Fibroblast of lung (primary cell): ENCODE measurements around the gene LRRC15. TPM values are rescaled to one million over a fixed set of nuclear protein-coding genes. Genes with fewer than 3 reads are reported as not detected.

Experiments used
- DNase-seq, 2 donors: peaks; one replicate each; pipeline versions ENCODE4 v3.0.0 to v3.0.0-alpha.2; 2010; ENCODE audit warnings: low read depth in 2 of 2
- H2AFZ ChIP-seq: 2 replicates; pipeline ENCODE4 v1.5.1; 2012; ENCODE audit warnings: low read length, control low read depth, inconsistent platforms
- H3K27ac ChIP-seq: 2 replicates; pipeline ENCODE4 v1.5.1; 2011; ENCODE audit warnings: low read length, control low read depth; ENCODE audit not compliant: insufficient read depth
- H3K27me3 ChIP-seq: 2 replicates; pipeline ENCODE4 v1.5.1; 2011; ENCODE audit warnings: mild to moderate bottlenecking, low read length; ENCODE audit not compliant: control insufficient read depth, insufficient read depth
- H3K36me3 ChIP-seq: 2 replicates; pipeline ENCODE4 v1.5.1; 2011; ENCODE audit warnings: low read length; ENCODE audit not compliant: control insufficient read depth, insufficient read depth
- H3K4me1 ChIP-seq: 2 replicates; pipeline ENCODE4 v1.5.1; 2011; ENCODE audit warnings: low read length; ENCODE audit not compliant: control insufficient read depth, insufficient read depth; ENCODE audit errors: extremely low read depth
- H3K4me2 ChIP-seq: 2 replicates; pipeline ENCODE4 v1.5.1; 2011; ENCODE audit warnings: low read length, control low read depth; ENCODE audit not compliant: insufficient read depth; ENCODE audit errors: extremely low read depth
- H3K4me3 ChIP-seq, 4 experiments: fragments of 200-600 bp in 1 of 4; sonication (generic) in 1 of 4; replicated peaks in 1 of 4; 2 replicates each; pipeline ENCODE4 v1.5.1; 2011 to 2016; ENCODE audit warnings: low read length in 4 of 4, low read depth in 3 of 4, mild to moderate bottlenecking in 3 of 4, control low read depth in 2 of 4, inconsistent platforms in 1 of 4, mixed read lengths in 1 of 4; ENCODE audit not compliant: insufficient read depth in 1 of 4; ENCODE audit errors: control extremely low read depth in 1 of 4
- H3K79me2 ChIP-seq: 2 replicates; pipeline ENCODE4 v1.5.1; 2012; ENCODE audit warnings: mild to moderate bottlenecking, low read length, inconsistent platforms; ENCODE audit not compliant: control insufficient read depth, insufficient read depth
- H3K9ac ChIP-seq: 2 replicates; pipeline ENCODE4 v1.5.1; 2011; ENCODE audit warnings: mild to moderate bottlenecking, low read length, control low read depth; ENCODE audit not compliant: insufficient read depth
- H3K9me3 ChIP-seq: 2 replicates; pipeline ENCODE4 v1.5.1; 2012; ENCODE audit warnings: low read depth, low read length; ENCODE audit not compliant: control insufficient read depth, insufficient read depth
- H4K20me1 ChIP-seq: 2 replicates; pipeline ENCODE4 v1.5.1; 2011; ENCODE audit warnings: low read length; ENCODE audit not compliant: control insufficient read depth, insufficient read depth; ENCODE audit errors: extremely low read depth
- CTCF ChIP-seq, 2 donors: IDR thresholded peaks in 1 of 2; conservative IDR thresholded peaks in 1 of 2; 1 replicate in 1 of 2; 2 replicates in 1 of 2; pipeline ENCODE4 v1.5.1; 2011 to 2012; ENCODE audit warnings: low read length in 2 of 2, control low read depth in 1 of 2, inconsistent platforms in 1 of 2, low read depth in 1 of 2, mild to moderate bottlenecking in 1 of 2
- EZH2 ChIP-seq: IDR thresholded peaks from 2 replicates; pipeline ENCODE4 v1.5.1; 2012; ENCODE audit warnings: low read length, control low read depth, mild to moderate bottlenecking; ENCODE audit errors: missing control alignments
- polyA plus RNA-seq, 2 donors: library from polyadenylated mRNA; depleted of rRNA in 1 of 2; stranded (reverse) in 1 of 2; unstranded in 1 of 2; fragments of >200 nt; gene quantifications; 2 replicates each; pipeline ENCODE4 v1.2.1, GENCODE V29; 2011 to 2012; ENCODE audit warnings: missing spikeins in 1 of 2
- total RNA-seq: library from RNA; depleted of rRNA; stranded (reverse); fragments of >200 nt; gene quantifications from 2 replicates; pipeline ENCODE4 v1.2.1, GENCODE V29; 2014

The LRRC15 gene
- total and polyA plus RNA-seq, 2 donors (not counting 1 experiment from before 2014, with no cell fraction given) = 0.58 to 2.3 TPM

DNA sequence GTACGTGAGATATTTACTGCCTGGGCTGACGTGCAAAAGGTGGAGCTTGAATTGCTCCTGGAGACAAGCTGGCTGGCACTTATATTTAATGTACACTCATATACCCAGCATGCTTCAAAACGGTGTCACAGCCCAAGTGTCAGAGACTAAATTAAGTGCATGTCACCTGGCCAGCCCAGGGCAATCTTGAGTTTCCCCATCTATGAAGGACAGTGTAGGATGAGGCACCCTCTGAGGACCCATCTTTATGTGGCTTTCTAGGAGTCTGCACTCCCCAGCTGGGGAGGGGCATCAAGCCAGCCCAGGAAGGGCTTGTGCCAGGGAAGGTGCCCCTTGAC is 5.3 kb downstream of the LRRC15 start:
- peak overlapping the region; percentile 70 for H3K4me2 ChIP-seq
- DNase-seq = no peak

DNA sequence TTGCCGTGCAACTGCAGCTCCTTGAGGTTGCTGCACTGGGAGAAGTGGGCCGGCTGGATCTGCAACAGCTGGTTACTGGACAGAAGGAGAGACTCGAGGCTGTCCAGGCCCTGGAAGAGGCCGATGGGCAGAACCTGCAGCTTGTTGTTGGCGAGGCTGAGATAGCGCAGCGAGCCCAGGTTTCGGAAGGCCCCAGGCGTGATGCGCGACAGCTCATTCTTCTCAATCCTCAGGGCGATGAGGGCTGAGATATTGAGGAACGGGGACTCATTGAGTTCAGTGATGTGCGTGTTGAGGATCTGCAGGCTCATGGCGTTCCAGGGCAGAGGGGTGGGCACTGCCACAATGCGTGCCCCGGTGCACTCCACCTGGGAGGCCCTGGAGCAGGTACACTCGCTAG is 9.0 kb downstream of the LRRC15 start:
- Histone ChIP-seq H3K27ac (no peak overlapping the region), H3K27me3 (peaks cover 4% of the 10 kb centered on the region), H4K20me1 (no peaks in the 10 kb centered on the region), H3K4me3 (no peak overlapping the region), H3K4me1 (peaks cover 10% of the 10 kb centered on the region), H3K9me3 (no peaks in the 10 kb centered on the region), H3K4me2 (no peak overlapping the region), H3K9ac (no peak overlapping the region), H3K79me2 (no peaks in the 10 kb centered on the region), H2AFZ (no peak overlapping the region), H3K36me3 (no peaks in the 10 kb centered on the region)
- no peak for DNase-seq
- TF ChIP-seq EZH2 (no peak), CTCF (conservative IDR thresholded peaks at IDR 0.05 in 1 of 2, IDR thresholded peaks at IDR 0.05 in 1 of 2; ENCODE audit: low read depth in 1 of 2, low read length in 2 of 2) (no peak)

More for the DNA sequence above, 5.3 kb downstream of the LRRC15 start:
- Histone ChIP-seq H3K27me3 (peaks cover 4% of the 10 kb centered on the region), H3K36me3 (no peaks in the 10 kb centered on the region), H3K27ac (no peak overlapping the region), H3K4me3 (no peak overlapping the region), H3K4me1 (peaks cover 18% of the 10 kb centered on the region), H2AFZ (no peak overlapping the region), H3K79me2 (no peaks in the 10 kb centered on the region), H3K9ac (no peak overlapping the region), H3K9me3 (no peaks in the 10 kb centered on the region), H4K20me1 (no peaks in the 10 kb centered on the region)
- no peak for TF ChIP-seq EZH2
- TF ChIP-seq CTCF (conservative IDR thresholded peaks at IDR 0.05 in 1 of 2, IDR thresholded peaks at IDR 0.05 in 1 of 2; ENCODE audit: low read depth in 1 of 2, low read length in 2 of 2) = no peak

DNA sequence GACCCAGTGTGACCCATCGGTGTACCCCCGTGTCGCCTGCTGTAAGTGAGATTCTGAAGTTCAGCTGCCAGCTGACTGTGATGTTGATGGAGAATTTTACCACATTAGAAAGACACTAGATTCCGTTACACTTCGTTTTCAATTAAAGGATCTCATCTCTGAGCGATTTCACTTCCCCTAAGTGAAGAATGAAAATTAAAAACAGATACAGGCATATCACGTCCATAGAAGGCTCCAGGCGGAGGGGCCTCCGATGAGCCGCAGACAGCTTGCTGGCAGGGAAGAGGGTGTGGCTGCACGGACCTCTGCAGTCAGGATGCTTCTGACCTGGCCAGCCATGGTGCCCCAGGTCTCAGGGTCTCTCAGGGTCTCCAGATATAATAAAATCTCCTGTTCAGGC is 11.9 kb downstream of the LRRC15 start:
- Histone ChIP-seq H3K27me3 (peaks cover 9% of the 10 kb centered on the region), H3K79me2 (no peaks in the 10 kb centered on the region), H2AFZ (no peak overlapping the region), H3K4me1 (no peaks in the 10 kb centered on the region), H3K9ac (no peak overlapping the region), H3K9me3 (no peaks in the 10 kb centered on the region), H3K36me3 (no peaks in the 10 kb centered on the region), H3K4me3 (no peak overlapping the region), H4K20me1 (no peaks in the 10 kb centered on the region), H3K4me2 (no peak overlapping the region), H3K27ac (no peak overlapping the region)
- no peak for DNase-seq
- TF ChIP-seq EZH2 (no peak), CTCF (conservative IDR thresholded peaks at IDR 0.05 in 1 of 2, IDR thresholded peaks at IDR 0.05 in 1 of 2; ENCODE audit: low read depth in 1 of 2, low read length in 2 of 2) (no peak)
